ENCODE measurements around the gene HS3ST5.

Gene HS3ST5

DNA sequence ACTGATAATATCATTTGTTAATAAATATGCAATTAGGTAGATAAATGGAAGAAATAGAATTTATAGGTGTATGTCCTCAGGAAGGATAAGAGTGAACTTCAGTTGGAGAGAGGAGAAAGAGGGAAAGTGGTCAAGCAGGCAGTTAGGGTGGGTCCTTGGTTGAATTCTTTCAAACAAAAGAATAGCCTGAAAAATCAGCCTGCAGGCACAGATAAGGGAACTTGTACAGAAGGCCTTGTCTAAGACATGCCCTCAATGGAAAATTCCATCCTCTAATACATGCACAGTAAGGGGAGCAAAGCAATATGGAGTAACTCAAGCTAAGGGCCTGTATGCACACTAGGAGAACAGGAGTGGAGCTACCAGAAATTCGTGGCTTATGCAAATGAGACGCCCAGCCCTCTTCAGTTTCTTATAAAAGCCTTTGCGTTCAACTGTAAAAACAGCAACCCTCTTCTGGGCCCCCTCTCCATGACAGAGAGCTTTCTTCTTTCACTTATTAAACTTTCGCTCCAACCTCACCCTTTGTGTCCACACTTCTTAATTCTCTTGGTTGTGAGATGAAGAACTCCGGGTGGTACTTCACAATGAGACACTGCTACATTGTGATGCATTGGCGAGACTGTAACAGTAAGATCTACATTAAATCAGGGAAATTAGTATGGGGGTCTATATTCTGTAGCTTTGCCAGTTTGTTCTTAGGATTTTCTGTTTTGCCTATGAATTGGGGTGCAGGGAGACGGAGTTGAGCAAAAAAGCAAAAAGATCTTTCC, 147.0 kb downstream of the HS3ST5 start:
- TF ChIP-seq, protein P1, sequence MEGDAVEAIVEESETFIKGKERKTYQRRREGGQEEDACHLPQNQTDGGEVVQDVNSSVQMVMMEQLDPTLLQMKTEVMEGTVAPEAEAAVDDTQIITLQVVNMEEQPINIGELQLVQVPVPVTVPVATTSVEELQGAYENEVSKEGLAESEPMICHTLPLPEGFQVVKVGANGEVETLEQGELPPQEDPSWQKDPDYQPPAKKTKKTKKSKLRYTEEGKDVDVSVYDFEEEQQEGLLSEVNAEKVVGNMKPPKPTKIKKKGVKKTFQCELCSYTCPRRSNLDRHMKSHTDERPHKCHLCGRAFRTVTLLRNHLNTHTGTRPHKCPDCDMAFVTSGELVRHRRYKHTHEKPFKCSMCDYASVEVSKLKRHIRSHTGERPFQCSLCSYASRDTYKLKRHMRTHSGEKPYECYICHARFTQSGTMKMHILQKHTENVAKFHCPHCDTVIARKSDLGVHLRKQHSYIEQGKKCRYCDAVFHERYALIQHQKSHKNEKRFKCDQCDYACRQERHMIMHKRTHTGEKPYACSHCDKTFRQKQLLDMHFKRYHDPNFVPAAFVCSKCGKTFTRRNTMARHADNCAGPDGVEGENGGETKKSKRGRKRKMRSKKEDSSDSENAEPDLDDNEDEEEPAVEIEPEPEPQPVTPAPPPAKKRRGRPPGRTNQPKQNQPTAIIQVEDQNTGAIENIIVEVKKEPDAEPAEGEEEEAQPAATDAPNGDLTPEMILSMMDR (IDR thresholded peaks at IDR 0.05; ENCODE audit: low read depth, low read length, missing control alignments), result no peak
- H3K4me3 ChIP-seq (ENCODE audit: low read depth, low read length), result no peak overlapping the region
- no peak for DNase-seq (ENCODE audit: low read depth)
- in situ Hi-C loops (cut with HindIII; ENCODE audit: low sequenced_read_pairs), result no loop called here

GRCh38 chr6:114195027-114195365, 147.8 kb downstream of the HS3ST5 start:
- DNase-seq (ENCODE audit: low read depth), result no peak
- in situ Hi-C loops (cut with HindIII; ENCODE audit: low sequenced_read_pairs), result no loop called here

DNA sequence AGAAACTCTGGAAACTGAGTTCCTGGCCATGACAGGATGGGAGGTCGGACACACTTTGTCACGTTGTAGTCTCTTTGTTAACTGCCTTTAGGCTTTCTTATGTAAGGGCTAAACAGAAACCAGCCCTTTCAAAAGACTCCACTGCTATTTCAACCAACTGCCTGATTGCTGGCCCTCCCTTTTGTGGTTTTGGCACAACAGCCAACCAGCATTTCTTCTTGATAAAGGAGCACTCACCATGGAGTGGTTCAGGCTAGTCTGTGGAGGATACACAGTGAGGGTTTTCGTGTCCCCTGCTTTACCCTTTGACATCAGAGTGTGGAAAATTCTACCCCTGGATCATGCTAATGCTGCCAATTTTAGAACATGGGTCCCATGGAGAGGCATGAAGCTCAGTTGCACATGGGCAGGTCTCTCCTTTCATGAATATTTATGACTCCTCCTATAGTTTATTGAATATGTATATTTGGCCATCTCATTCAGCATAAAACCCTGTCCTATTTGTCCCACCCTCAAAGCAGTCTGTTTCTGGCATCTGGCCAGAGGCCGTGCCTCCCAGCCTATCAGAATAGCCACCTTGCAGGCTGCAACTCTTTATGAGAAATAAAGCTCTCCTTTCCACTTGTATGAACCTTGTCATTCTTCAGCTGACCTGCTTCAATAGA, 148.3 kb downstream of the HS3ST5 start:
- in situ Hi-C loops (cut with HindIII; ENCODE audit: low sequenced_read_pairs), result no loop called here
- TF ChIP-seq, protein P1 (IDR thresholded peaks at IDR 0.05; ENCODE audit: low read depth, low read length, missing control alignments), result no peak
- DNase-seq (ENCODE audit: low read depth), result peak; percentile 19
- H3K4me3 ChIP-seq (ENCODE audit: low read depth, low read length), result no peak overlapping the region

More at GRCh38 chr6:114195027-114195365, 147.8 kb downstream of the HS3ST5 start:
- H3K4me3 ChIP-seq (ENCODE audit: low read depth, low read length), result no peak overlapping the region
- TF ChIP-seq, protein P1 (IDR thresholded peaks at IDR 0.05; ENCODE audit: low read depth, low read length, missing control alignments), result no peak

- TF ChIP-seq, protein P1 (IDR thresholded peaks at IDR 0.05; ENCODE audit: low read depth, low read length, missing control alignments), result no peak
- DNase-seq (ENCODE audit: low read depth), result no peak
- H3K4me3 ChIP-seq (ENCODE audit: low read depth, low read length), result no peak overlapping the region
- in situ Hi-C loops (cut with HindIII; ENCODE audit: low sequenced_read_pairs), result no loop called here
Observed at GRCh38 chr6:114187563-114187962, 155.3 kb downstream of the HS3ST5 start.

DNA sequence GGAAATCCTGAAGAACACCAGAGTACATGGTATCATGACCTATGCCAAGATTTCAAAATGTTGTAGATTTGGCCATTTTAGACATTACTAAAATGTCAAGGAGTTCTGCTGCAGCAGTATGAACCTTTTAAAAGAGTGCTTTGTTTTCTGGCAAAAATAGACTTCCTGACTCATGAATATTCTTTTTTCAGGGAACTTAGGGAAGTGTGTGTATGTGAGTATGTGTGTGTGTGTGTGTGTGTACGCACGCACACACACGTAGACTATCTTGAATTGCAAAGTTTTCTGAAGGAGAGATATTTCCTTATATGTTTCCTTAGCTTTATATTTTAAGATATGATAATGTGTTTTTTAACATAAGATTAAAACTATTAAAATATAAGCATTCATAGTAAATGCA, 161.2 kb downstream of the HS3ST5 start:
- DNase-seq (ENCODE audit: low read depth), result no peak
- TF ChIP-seq, protein P1 (IDR thresholded peaks at IDR 0.05; ENCODE audit: low read depth, low read length, missing control alignments), result no peak
- H3K4me3 ChIP-seq (ENCODE audit: low read depth, low read length), result no peak overlapping the region
- in situ Hi-C loops (cut with HindIII; ENCODE audit: low sequenced_read_pairs), result no loop called here

DNA sequence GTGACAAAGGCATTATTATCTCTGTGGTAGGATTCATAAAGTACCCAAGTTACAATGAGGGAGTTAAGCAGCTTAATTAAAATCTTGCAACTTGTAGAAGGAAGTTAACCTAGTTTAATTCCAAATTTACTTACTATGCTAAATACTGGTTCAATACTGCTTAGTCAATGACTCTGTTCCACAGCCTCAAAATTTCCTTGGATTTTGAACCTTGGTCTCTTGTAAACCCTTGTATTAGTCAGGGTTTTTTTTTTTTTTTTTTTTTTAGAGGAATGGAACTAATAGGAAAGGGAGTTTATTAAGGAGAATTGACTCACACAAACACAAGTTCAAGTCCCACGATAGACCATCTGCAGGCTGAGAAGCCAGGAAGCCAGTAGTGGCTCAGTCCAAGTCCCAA, 163.4 kb downstream of the HS3ST5 start:
- H3K4me3 ChIP-seq (ENCODE audit: low read depth, low read length), result no peak overlapping the region
- no peak for DNase-seq (ENCODE audit: low read depth)
- TF ChIP-seq, protein P1 (IDR thresholded peaks at IDR 0.05; ENCODE audit: low read depth, low read length, missing control alignments), result no peak
- in situ Hi-C loops (cut with HindIII; ENCODE audit: low sequenced_read_pairs), result no loop called here
